Neutrophil (primary cell): ENCODE measurements around the gene SYCP2L.

ENCODE experiments used
- H3K27ac ChIP-seq: fragments of 200-600 bp; sonication (generic); 2 replicates; pipeline ENCODE4 v1.5.1; 2016; ENCODE audit warnings: mild to moderate bottlenecking, moderate library complexity
- H3K27me3 ChIP-seq: fragments of 200-600 bp; sonication (generic); 2 replicates; pipeline ENCODE4 v1.6.0; 2016; ENCODE audit warnings: mild to moderate bottlenecking
- H3K36me3 ChIP-seq: fragments of 200-600 bp; sonication (generic); 2 replicates; pipeline ENCODE4 v1.5.1; 2017
- H3K4me1 ChIP-seq, 2 experiments: fragments of 200-600 bp in 1 of 2; sonication (generic) in 1 of 2; 1 replicate in 1 of 2; 2 replicates in 1 of 2; pipeline versions ENCODE4 v1.5.1 to v1.6.1; 2013 to 2016; ENCODE audit warnings: low read depth in 1 of 2, low read length in 1 of 2, mild to moderate bottlenecking in 1 of 2, moderate library complexity in 1 of 2; ENCODE audit not compliant: control insufficient read depth in 1 of 2, insufficient read depth in 1 of 2
- H3K4me3 ChIP-seq, 2 experiments: fragments of 200-600 bp in 1 of 2; sonication (generic) in 1 of 2; 1 replicate in 1 of 2; 2 replicates in 1 of 2; pipeline ENCODE4 v1.5.1; 2013 to 2016; ENCODE audit warnings: low read depth in 1 of 2, low read length in 1 of 2, mild to moderate bottlenecking in 1 of 2, moderate library complexity in 1 of 2
- H3K9me3 ChIP-seq: fragments of 200-600 bp; sonication (generic); 2 replicates; pipeline ENCODE4 v1.5.1; 2016
- CTCF ChIP-seq: fragments of 200-600 bp; sonication (generic); IDR thresholded peaks from 2 replicates; pipeline ENCODE4 v1.5.1; 2016; ENCODE audit warnings: antibody characterized with exemption

The SYCP2L gene

DNA sequence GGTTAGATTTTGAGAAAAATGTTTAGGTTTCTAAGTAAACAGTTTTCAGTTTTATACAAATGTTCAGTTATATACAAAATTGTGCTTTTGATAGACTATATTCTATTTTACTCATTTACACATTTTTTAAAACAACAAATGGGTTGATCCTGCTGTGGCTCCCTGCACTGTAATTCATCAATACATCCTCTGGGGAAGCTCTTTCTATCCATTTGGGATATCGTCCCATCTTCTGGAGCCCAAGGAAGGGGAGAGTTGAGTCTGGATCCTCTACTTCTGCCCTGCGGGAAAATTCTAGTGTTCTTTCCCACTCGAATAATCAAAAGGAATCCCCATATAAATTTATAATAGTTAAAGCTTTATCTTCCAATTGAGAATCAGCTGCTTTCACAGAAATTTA is 75.0 kb downstream of the SYCP2L start:
- no peak for TF ChIP-seq CTCF
- Histone ChIP-seq H3K4me3 (no peak overlapping the region), H3K36me3 (no peaks in the 10 kb centered on the region), H3K4me1 (no peaks in the 10 kb centered on the region), H3K9me3 (no peaks in the 10 kb centered on the region), H3K27ac (no peak overlapping the region), H3K27me3 (peaks cover 15% of the 10 kb centered on the region)

- TF ChIP-seq CTCF = no peak
- H3K4me3 ChIP-seq = no peak overlapping the region
- H3K36me3 ChIP-seq = no peaks in the 10 kb centered on the region
- H3K9me3 ChIP-seq = no peaks in the 10 kb centered on the region
- peaks cover 15% of the 10 kb centered on the region for H3K27me3 ChIP-seq
- no peaks in the 10 kb centered on the region for H3K4me1 ChIP-seq
- no peak overlapping the region for H3K27ac ChIP-seq
Measured at GRCh38 chr6:10962673-10963072, 75.8 kb downstream of the SYCP2L start.

DNA sequence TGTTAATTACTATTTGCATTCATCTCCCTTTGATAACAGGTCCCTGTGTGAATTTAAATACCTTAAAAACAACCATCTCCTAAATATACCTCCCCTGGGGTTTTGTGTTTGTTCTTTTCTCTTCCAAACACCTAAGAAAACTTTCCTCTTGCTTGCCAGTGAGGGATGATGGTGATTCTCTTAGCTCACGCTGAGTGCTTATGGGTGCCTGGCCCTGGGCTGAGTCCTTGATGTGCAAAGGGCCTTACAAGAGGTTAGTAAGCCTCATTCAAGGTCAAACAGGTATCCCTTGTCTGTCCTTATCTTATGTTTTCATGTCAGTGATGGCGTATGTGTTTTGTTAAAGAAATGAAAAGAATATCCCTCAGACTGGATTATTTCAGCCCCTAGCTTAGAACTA is 76.3 kb downstream of the SYCP2L start:
- H3K9me3 ChIP-seq = no peaks in the 10 kb centered on the region
- H3K27me3 ChIP-seq = peaks cover 15% of the 10 kb centered on the region
- H3K4me3 ChIP-seq = no peak overlapping the region
- H3K27ac ChIP-seq = no peak overlapping the region
- no peaks in the 10 kb centered on the region for H3K4me1 ChIP-seq
- no peaks in the 10 kb centered on the region for H3K36me3 ChIP-seq
- TF ChIP-seq CTCF = no peak

DNA sequence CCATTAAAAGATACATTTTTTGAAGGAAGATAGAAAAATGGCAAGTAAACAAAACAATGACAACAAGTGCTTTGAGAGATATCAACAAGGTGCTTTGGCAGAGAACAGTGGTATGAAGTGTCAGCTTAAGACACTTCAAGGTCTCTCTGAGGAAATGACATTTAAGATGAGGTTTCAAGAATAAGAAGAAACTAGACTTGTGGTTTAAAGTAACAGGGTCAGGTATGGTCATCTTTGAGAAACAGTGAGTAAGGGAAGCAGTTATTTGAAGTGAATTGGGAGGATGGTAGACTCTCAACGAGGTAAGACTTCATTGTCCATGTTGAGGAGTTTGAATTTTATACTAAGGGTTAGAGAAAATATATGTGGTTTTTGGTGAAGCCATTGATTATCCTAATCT is 77.8 kb downstream of the SYCP2L start:
- Histone ChIP-seq H3K36me3 (no peaks in the 10 kb centered on the region), H3K4me3 (no peak overlapping the region), H3K27me3 (peaks cover 15% of the 10 kb centered on the region), H3K4me1 (no peaks in the 10 kb centered on the region), H3K9me3 (no peaks in the 10 kb centered on the region), H3K27ac (no peak overlapping the region)
- no peak for TF ChIP-seq CTCF

DNA sequence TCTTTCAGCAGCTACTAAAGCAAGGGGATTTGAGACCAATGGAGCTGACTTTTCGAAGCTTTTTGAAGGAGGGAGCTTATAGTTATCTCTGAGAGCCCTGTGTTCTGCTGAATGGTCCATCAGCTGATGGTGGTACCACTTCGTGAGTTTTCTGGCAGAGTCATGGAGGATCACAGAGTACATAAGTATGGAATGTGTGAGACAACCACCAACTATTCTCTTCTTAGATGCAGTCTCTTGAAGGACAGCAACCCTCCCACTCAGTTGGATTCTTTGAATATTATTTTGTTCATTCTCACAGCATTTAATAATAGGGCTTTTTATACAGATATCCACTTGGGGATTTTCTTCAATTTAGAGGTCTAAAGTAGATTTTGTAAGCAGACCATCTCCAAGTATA is 81.9 kb downstream of the SYCP2L start:
- Histone ChIP-seq H3K4me1 (no peaks in the 10 kb centered on the region), H3K27ac (no peak overlapping the region), H3K4me3 (no peak overlapping the region), H3K27me3 (no peaks in the 10 kb centered on the region), H3K36me3 (no peaks in the 10 kb centered on the region), H3K9me3 (no peaks in the 10 kb centered on the region)
- TF ChIP-seq CTCF = no peak

GRCh38 chr6:10970731-10971130 is 83.9 kb downstream of the SYCP2L start:
- TF ChIP-seq CTCF = no peak
- H3K4me3 ChIP-seq = no peak overlapping the region
- no peaks in the 10 kb centered on the region for H3K9me3 ChIP-seq
- H3K36me3 ChIP-seq = no peaks in the 10 kb centered on the region
- no peak overlapping the region for H3K27ac ChIP-seq
- H3K27me3 ChIP-seq = no peaks in the 10 kb centered on the region
- H3K4me1 ChIP-seq = no peaks in the 10 kb centered on the region
